H9 (cell line): Measurements from ENCODE around the gene FAM3D. TPM values are rescaled to one million over a fixed set of nuclear protein-coding genes. Genes with fewer than 3 reads are reported as not detected.

Source experiments
- DNase-seq: peaks from one replicate; pipeline ENCODE4 v3.0.0-alpha.2; 2017
- H2AFZ ChIP-seq: one replicate; pipeline ENCODE4 v1.6.1; 2013; ENCODE audit warnings: mild to moderate bottlenecking, low read length, control low read depth, moderate library complexity
- H2AK5ac ChIP-seq: 2 replicates; pipeline ENCODE4 v1.6.1; 2013; ENCODE audit warnings: low read length, control low read depth, mixed read lengths; ENCODE audit not compliant: insufficient read length
- H2BK120ac ChIP-seq: one replicate; pipeline ENCODE4 v1.6.1; 2013; ENCODE audit warnings: low read depth, mild to moderate bottlenecking, low read length, control low read depth, inconsistent platforms; ENCODE audit not compliant: poor library complexity, severe bottlenecking
- H2BK12ac ChIP-seq: 2 replicates; pipeline ENCODE4 v1.6.1; 2013; ENCODE audit warnings: low read length, control low read depth, mixed read lengths, low read depth; ENCODE audit not compliant: insufficient read length
- H2BK15ac ChIP-seq: 2 replicates; pipeline ENCODE4 v1.6.1; 2013; ENCODE audit warnings: low read depth, low read length, control low read depth
- H2BK20ac ChIP-seq: one replicate; pipeline ENCODE4 v1.6.1; 2013; ENCODE audit warnings: low read depth, mild to moderate bottlenecking, low read length, control low read depth, inconsistent platforms; ENCODE audit not compliant: poor library complexity, severe bottlenecking
- H2BK5ac ChIP-seq: 2 replicates; pipeline ENCODE4 v1.6.1; 2013; ENCODE audit warnings: low read length, control low read depth, mixed read lengths; ENCODE audit not compliant: insufficient read length
- H3K14ac ChIP-seq: 2 replicates; pipeline ENCODE4 v1.6.1; 2013; ENCODE audit warnings: low read length, control low read depth; ENCODE audit not compliant: insufficient read depth
- H3K18ac ChIP-seq: 2 replicates; pipeline ENCODE4 v1.6.1; 2013; ENCODE audit warnings: low read depth, mild to moderate bottlenecking, mixed read lengths, low read length, control low read depth; ENCODE audit not compliant: insufficient read length
- H3K23ac ChIP-seq: 2 replicates; pipeline ENCODE4 v1.6.1; 2013; ENCODE audit warnings: low read length, control low read depth, mixed read lengths, low read depth; ENCODE audit not compliant: insufficient read length
- H3K23me2 ChIP-seq: 2 replicates; pipeline ENCODE4 v1.6.1; 2013; ENCODE audit warnings: low read depth, mild to moderate bottlenecking, mixed read lengths, low read length, control low read depth; ENCODE audit not compliant: insufficient read length, poor library complexity, severe bottlenecking
- H3K27ac ChIP-seq: 2 replicates; pipeline ENCODE4 v1.5.1; 2013; ENCODE audit warnings: low read length, control low read depth, mixed read lengths, low read depth; ENCODE audit not compliant: insufficient read length
- H3K27me3 ChIP-seq: 2 replicates; pipeline ENCODE4 v1.6.1; 2013; ENCODE audit warnings: low read length, control low read depth, inconsistent platforms; ENCODE audit not compliant: insufficient read depth
- H3K4ac ChIP-seq: 2 replicates; pipeline ENCODE4 v1.6.1; 2013; ENCODE audit warnings: low read depth, mild to moderate bottlenecking, control low read depth, inconsistent platforms, low read length, moderate library complexity
- H3K4me1 ChIP-seq: 2 replicates; pipeline ENCODE4 v1.6.1; 2013; ENCODE audit warnings: low read length, control low read depth, inconsistent platforms; ENCODE audit not compliant: insufficient read depth
- H3K4me2 ChIP-seq: 2 replicates; pipeline ENCODE4 v1.6.1; 2013; ENCODE audit warnings: low read length, control low read depth, mixed read lengths; ENCODE audit not compliant: insufficient read length, insufficient read depth
- H3K56ac ChIP-seq: 2 replicates; pipeline ENCODE4 v1.6.1; 2013; ENCODE audit warnings: low read depth, mild to moderate bottlenecking, mixed read lengths, low read length, control low read depth; ENCODE audit not compliant: insufficient read length
- H3K79me1 ChIP-seq: 2 replicates; pipeline ENCODE4 v1.6.1; 2013; ENCODE audit warnings: low read depth, mild to moderate bottlenecking, moderate library complexity, low read length, control low read depth, inconsistent platforms; ENCODE audit not compliant: insufficient read depth, poor library complexity, severe bottlenecking
- H3K79me2 ChIP-seq: 2 replicates; pipeline ENCODE4 v1.6.1; 2013; ENCODE audit warnings: low read length, control low read depth, inconsistent platforms; ENCODE audit not compliant: insufficient read depth
- H3K9ac ChIP-seq: 2 replicates; pipeline ENCODE4 v1.6.1; 2013; ENCODE audit warnings: low read length, control low read depth, mixed read lengths; ENCODE audit not compliant: insufficient read length; ENCODE audit errors: extremely low read depth
- H3K9me3 ChIP-seq: one replicate; pipeline ENCODE4 v1.6.1; 2013; ENCODE audit warnings: low read depth, low read length, inconsistent platforms; ENCODE audit not compliant: control insufficient read depth
- H3T11ph ChIP-seq: one replicate; pipeline ENCODE4 v1.6.1; 2013; ENCODE audit warnings: mild to moderate bottlenecking, low read length, control low read depth, inconsistent platforms
- H4K20me1 ChIP-seq: one replicate; pipeline ENCODE4 v1.6.1; 2013; ENCODE audit not compliant: control insufficient read depth, insufficient read length, insufficient read depth
- H4K5ac ChIP-seq: 2 replicates; pipeline ENCODE4 v1.6.1; 2013; ENCODE audit warnings: low read depth, mild to moderate bottlenecking, mixed read lengths, low read length, control low read depth; ENCODE audit not compliant: insufficient read length
- H4K8ac ChIP-seq: replicated peaks from 2 replicates; pipeline ENCODE4 v1.6.1; 2013; ENCODE audit warnings: low read length, control low read depth, mixed read lengths, low read depth; ENCODE audit not compliant: insufficient read length
- H4K91ac ChIP-seq: 2 replicates; pipeline ENCODE4 v1.6.1; 2013; ENCODE audit warnings: low read depth, mild to moderate bottlenecking, moderate library complexity, mixed read lengths, low read length, control low read depth; ENCODE audit not compliant: insufficient read length
- H3K27ac Mint-ChIP-seq, 3 experiments: 2 replicates in 2 of 3; 3 replicates in 1 of 3; pipeline ENCODE4 v1.8.0; 2020 to 2021; ENCODE audit warnings: mixed read lengths in 3 of 3, mild to moderate bottlenecking in 1 of 3, moderate library complexity in 1 of 3
- H3K27me3 Mint-ChIP-seq: 2 replicates; pipeline ENCODE4 v1.8.0; 2021; ENCODE audit warnings: low read depth, mild to moderate bottlenecking, moderate library complexity, mixed read lengths
- H3K36me3 Mint-ChIP-seq, 3 experiments: 2 replicates in 2 of 3; 3 replicates in 1 of 3; pipeline ENCODE4 v1.8.0; 2020 to 2021; ENCODE audit warnings: low read depth in 3 of 3, mixed read lengths in 3 of 3; ENCODE audit not compliant: insufficient read depth in 1 of 3
- H3K4me1 Mint-ChIP-seq, 2 experiments: 2 replicates each; pipeline ENCODE4 v1.8.0; 2020; ENCODE audit warnings: mixed read lengths in 2 of 2
- H3K4me3 Mint-ChIP-seq, 2 experiments: 2 replicates in 1 of 2; 3 replicates in 1 of 2; pipeline ENCODE4 v1.8.0; 2020 to 2021; ENCODE audit warnings: mild to moderate bottlenecking in 2 of 2, mixed read lengths in 2 of 2, moderate library complexity in 1 of 2
- H3K9me3 Mint-ChIP-seq, 2 experiments: 2 replicates in 1 of 2; 3 replicates in 1 of 2; pipeline ENCODE4 v1.8.0; 2020; ENCODE audit warnings: mild to moderate bottlenecking in 2 of 2, mixed read lengths in 2 of 2, moderate library complexity in 1 of 2
- CTCF ChIP-seq: fragments of 200-600 bp; sonication (generic); conservative IDR thresholded peaks from 3 replicates; pipeline ENCODE4 v1.8.0; 2021; ENCODE audit warnings: antibody characterized with exemption, mild to moderate bottlenecking
- WGBS: extraction: QIAGEN DNeasy Blood & Tissue Kit; methylation state at CpG from one replicate; pipeline ENCODE4 v1.1.7; 2013; ENCODE audit warnings: missing lambda C conversion rate, low lambda C conversion rate, mixed read lengths; ENCODE audit not compliant: insufficient read length; ENCODE audit errors: extremely low coverage; 5-methylcytosine and 5-hydroxymethylcytosine counted together
- total RNA-seq: library from RNA; stranded (reverse); gene quantifications from 2 replicates; pipeline ENCODE4 v1.2.1, GENCODE V29; 2021

The FAM3D gene
- total RNA-seq, 1 experiment from 2014 or later: not detected

GRCh38 chr3:58667229-58667628 lies 655 bp upstream of the FAM3D start:
- peaks cover 21% of the 10 kb centered on the region for H3K27me3 Mint-ChIP-seq
- H2AFZ ChIP-seq: no peak overlapping the region
- no peak for TF ChIP-seq CTCF

More at GRCh38 chr3:58667229-58667628, 655 bp upstream of the FAM3D start:
- no peak overlapping the region for H3K9ac ChIP-seq
- no peak overlapping the region for H4K5ac ChIP-seq
- H3K56ac ChIP-seq: no peak overlapping the region
- no peak overlapping the region for H3K18ac ChIP-seq
- no peak overlapping the region for H2BK15ac ChIP-seq
- no peak overlapping the region for H3K4ac ChIP-seq
- no peaks in the 10 kb centered on the region for H3K27me3 ChIP-seq
- no peak overlapping the region for H3K27ac ChIP-seq
- no peak overlapping the region; the same call in 1 of the 2 replicates for H3K14ac ChIP-seq
- no peaks in the 10 kb centered on the region for H3K36me3 Mint-ChIP-seq
- no peak overlapping the region for H2BK5ac ChIP-seq
- H3T11ph ChIP-seq: no peak overlapping the region
- no peak overlapping the region for H4K91ac ChIP-seq
- no peaks in the 10 kb centered on the region; a peak in 3 of 5 replicates for H3K9me3 Mint-ChIP-seq
- no peak overlapping the region for H2BK120ac ChIP-seq
- no peaks in the 10 kb centered on the region for H3K4me1 Mint-ChIP-seq
- no peaks in the 10 kb centered on the region for H3K79me1 ChIP-seq
- H3K27ac Mint-ChIP-seq: no peak overlapping the region
- H3K4me2 ChIP-seq: no peak overlapping the region
- no peaks in the 10 kb centered on the region for H3K4me1 ChIP-seq
- no peaks in the 10 kb centered on the region for H3K79me2 ChIP-seq
- no peak overlapping the region for H2BK12ac ChIP-seq
- no peak overlapping the region for H2AK5ac ChIP-seq
- no peak overlapping the region for H3K23ac ChIP-seq
- H3K4me3 Mint-ChIP-seq: no peak overlapping the region
- H3K9me3 ChIP-seq: no peaks in the 10 kb centered on the region
- DNase-seq: no peak
- WGBS: 100% methylated on average over 1 of the region's 1 CpG
- H3K23me2 ChIP-seq: no peaks in the 10 kb centered on the region
- no peaks in the 10 kb centered on the region for H4K20me1 ChIP-seq
- no peak overlapping the region for H2BK20ac ChIP-seq
- H4K8ac ChIP-seq: no peak overlapping the region
